Stimulated activated memory B cell treated with anti-CD40 and anti-IgM and Interleukin-4, amounts not matched to agents 10 μg/mL and 1 μg/mL and 100 μg/mL, for 72 hours (primary cell): ENCODE data around the gene TAPBPL.

Experiments
- ATAC-seq: fragments of 150-1000 bp; cut with Tn5 transposase; 2 replicates; pipeline ENCODE4 v1.10.0; 2021
- H3K27ac Mint-ChIP-seq: one replicate; pipeline ENCODE4 v1.8.0; 2022; ENCODE audit warnings: mild to moderate bottlenecking, mixed read lengths
- H3K27me3 Mint-ChIP-seq: one replicate; pipeline ENCODE4 v1.8.0; 2022; ENCODE audit warnings: mixed read lengths
- H3K36me3 Mint-ChIP-seq: one replicate; pipeline ENCODE4 v1.8.0; 2022; ENCODE audit warnings: mixed read lengths
- H3K4me1 Mint-ChIP-seq: one replicate; pipeline ENCODE4 v1.8.0; 2022; ENCODE audit warnings: mixed read lengths
- H3K4me3 Mint-ChIP-seq: one replicate; pipeline ENCODE4 v1.8.0; 2022; ENCODE audit warnings: mild to moderate bottlenecking, moderate library complexity, mixed read lengths
- H3K9me3 Mint-ChIP-seq: one replicate; pipeline ENCODE4 v1.8.0; 2022; ENCODE audit warnings: mixed read lengths

The TAPBPL gene

GRCh38 chr12:6450869-6451347 is 934 bp upstream of the TAPBPL start:
- Mint-ChIP-seq H3K4me3 (peak overlapping the region; percentile 97), H3K4me1 (peaks cover 67% of the 10 kb centered on the region), H3K9me3 (no peaks in the 10 kb centered on the region), H3K27ac (peak overlapping the region; percentile 83), H3K27me3 (no peaks in the 10 kb centered on the region), H3K36me3 (peaks cover 66% of the 10 kb centered on the region)
- ATAC-seq: no peak

DNA sequence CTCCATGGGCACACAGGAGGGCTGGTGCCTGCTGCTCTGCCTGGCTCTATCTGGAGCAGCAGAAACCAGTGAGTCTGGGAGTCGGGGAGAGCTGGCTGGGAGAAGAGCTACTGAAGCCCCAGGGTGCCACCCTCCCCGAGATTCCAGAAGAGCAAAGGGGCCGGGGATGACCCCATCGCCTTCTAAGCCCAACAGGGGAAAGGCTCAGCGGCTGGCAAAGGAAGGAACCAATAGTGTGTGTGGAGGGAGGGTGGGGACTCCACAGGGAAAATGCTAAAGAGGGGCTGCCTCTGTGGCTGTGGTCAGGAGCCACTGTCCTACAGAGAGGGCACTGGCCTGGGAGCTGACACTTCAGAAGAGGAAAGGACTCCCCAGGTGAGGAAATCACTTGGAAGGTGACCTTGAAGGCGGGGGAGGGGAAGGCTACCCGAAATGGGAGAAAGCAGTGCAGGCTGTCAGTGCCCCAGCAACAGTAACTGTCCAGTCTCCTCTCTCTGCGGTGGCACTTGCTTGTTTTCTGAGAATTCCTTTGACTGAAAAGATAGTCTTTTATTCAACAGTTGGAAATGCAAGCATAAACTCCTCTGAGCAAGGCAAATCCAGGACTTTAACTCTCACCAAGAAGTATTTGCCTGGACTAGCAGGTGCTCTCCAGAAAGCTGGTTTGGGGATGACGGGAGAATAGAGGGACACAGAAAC is 552 bp downstream of the TAPBPL start:
- Mint-ChIP-seq H3K4me3 (peak overlapping the region; percentile 97), H3K27ac (peak overlapping the region; percentile 83), H3K27me3 (no peaks in the 10 kb centered on the region), H3K9me3 (no peaks in the 10 kb centered on the region), H3K36me3 (peaks cover 66% of the 10 kb centered on the region), H3K4me1 (peaks cover 68% of the 10 kb centered on the region)
- peak; percentile 17 for ATAC-seq

DNA sequence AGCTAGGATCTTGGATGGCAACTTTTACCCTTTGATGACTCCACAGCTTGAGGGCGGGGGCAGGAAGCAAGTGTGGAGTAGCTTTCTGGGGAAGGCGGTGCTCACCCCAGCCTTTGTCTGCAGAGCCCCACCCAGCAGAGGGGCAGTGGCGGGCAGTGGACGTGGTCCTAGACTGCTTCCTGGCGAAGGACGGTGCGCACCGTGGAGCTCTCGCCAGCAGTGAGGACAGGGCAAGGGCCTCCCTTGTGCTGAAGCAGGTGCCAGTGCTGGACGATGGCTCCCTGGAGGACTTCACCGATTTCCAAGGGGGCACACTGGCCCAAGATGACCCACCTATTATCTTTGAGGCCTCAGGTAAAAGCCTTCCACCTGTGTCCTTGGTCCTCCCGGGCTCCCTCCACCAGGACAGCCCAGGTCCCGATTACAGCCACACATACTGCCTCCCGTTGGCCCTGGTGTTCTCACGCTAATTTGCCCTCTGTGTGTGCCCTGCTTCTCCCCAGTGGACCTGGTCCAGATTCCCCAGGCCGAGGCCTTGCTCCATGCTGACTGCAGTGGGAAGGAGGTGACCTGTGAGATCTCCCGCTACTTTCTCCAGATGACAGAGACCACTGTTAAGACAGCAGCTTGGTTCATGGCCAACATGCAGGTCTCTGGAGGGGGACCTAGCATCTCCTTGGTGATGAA is 1.2 kb downstream of the TAPBPL start:
- Mint-ChIP-seq H3K27ac (peak overlapping the region; percentile 83), H3K27me3 (no peaks in the 10 kb centered on the region), H3K9me3 (no peaks in the 10 kb centered on the region), H3K4me3 (peak overlapping the region; percentile 97), H3K36me3 (peaks cover 65% of the 10 kb centered on the region), H3K4me1 (peaks cover 64% of the 10 kb centered on the region)
- no peak for ATAC-seq

DNA sequence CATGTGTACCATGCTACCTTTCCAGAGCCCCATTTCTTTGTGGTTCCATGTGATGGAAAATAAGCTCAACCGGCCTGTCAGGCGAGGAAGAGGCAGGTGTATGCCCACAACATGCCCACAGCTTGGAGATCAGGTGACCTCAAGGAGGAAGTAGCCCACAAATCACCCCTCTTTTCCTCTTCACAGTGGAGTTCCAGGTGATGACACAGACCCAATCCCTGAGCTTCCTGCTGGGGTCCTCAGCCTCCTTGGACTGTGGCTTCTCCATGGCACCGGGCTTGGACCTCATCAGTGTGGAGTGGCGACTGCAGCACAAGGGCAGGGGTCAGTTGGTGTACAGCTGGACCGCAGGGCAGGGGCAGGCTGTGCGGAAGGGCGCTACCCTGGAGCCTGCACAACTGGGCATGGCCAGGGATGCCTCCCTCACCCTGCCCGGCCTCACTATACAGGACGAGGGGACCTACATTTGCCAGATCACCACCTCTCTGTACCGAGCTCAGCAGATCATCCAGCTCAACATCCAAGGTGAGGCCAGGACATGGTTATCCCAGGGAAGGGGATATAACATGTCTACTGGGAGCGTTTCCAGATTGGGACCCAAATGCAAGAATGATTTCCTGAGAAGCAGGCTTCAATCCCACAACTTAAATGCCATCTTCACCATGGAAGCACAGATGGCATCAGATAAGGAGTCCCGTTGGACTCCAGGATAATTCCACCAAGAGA is 5.5 kb downstream of the TAPBPL start:
- Mint-ChIP-seq H3K4me3 (peak overlapping the region; percentile 11), H3K4me1 (peaks cover 74% of the 10 kb centered on the region), H3K9me3 (no peaks in the 10 kb centered on the region), H3K36me3 (peaks cover 85% of the 10 kb centered on the region), H3K27me3 (no peaks in the 10 kb centered on the region), H3K27ac (peak overlapping the region; percentile 79)
- no peak for ATAC-seq

DNA sequence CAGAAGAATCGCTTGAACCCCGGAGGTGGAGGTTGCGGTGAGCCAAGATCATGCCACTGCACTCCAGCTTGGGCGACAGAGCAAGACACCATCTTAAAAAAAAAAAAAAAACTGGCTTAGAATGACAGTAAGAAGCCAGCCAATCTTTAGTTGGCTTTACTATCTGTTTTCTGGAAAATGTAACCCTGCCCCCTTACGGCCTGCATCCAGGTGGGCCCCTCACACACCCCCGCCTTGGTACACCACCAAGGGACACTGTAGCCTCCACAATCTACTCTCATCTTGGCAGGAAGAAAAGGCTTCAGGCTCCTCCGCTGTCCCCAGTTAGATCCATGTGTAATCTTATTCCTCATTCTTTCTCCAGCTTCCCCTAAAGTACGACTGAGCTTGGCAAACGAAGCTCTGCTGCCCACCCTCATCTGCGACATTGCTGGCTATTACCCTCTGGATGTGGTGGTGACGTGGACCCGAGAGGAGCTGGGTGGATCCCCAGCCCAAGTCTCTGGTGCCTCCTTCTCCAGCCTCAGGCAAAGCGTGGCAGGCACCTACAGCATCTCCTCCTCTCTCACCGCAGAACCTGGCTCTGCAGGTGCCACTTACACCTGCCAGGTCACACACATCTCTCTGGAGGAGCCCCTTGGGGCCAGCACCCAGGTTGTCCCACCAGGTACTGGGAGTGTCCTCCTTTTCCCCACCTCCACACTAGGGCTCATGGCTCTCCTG is 6.6 kb downstream of the TAPBPL start:
- peak overlapping the region; percentile 8 for H3K4me3 Mint-ChIP-seq
- no peaks in the 10 kb centered on the region for H3K9me3 Mint-ChIP-seq
- ATAC-seq: no peak
- H3K36me3 Mint-ChIP-seq: peaks cover 85% of the 10 kb centered on the region
- H3K4me1 Mint-ChIP-seq: peaks cover 74% of the 10 kb centered on the region
- H3K27ac Mint-ChIP-seq: peak overlapping the region; percentile 79
- H3K27me3 Mint-ChIP-seq: no peaks in the 10 kb centered on the region

DNA sequence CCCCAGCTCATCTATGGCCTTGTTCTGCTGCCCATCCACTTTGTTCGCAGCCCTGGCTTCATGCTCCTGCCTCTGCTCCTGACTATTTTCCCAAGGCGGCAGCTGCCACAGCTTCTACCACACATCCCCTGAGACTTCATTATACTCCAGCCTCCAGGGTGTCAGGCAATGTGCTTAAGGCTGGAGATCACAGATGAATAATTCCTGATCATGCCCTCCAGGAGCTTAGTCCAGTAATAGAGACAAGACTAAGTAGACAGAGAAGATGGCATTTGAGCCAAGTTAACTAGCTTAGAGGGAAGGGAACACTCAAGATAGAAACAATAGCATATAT is 7.1 kb downstream of the TAPBPL start:
- peak overlapping the region; percentile 79 for H3K27ac Mint-ChIP-seq
- peaks cover 75% of the 10 kb centered on the region for H3K4me1 Mint-ChIP-seq
- H3K4me3 Mint-ChIP-seq: no peak overlapping the region

DNA sequence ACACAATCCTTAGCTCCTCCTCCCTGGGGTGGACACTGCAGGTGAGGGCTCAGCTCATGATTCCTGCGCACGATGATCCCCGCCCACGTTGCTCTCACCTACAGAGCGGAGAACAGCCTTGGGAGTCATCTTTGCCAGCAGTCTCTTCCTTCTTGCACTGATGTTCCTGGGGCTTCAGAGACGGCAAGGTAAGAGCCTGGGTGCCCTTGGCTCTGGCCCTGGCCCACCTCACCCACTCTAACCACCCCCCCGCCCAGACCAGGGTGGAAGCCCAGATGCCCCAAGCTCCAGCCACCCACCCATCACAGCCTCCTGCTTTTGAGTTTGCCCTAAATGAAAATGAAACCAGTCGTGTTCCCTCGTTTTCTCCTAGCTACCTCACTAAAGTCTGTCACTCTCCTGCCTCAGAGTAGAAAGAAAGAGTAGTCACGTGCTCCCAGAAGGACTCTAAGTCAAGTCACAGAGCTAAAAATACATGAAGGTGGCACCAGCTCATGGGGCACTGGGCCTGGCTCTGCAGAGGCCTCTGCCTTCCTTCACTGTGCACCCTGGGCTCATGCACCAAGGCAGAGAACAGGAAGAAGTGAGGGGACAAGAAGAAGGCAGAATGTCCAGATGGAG is 9.0 kb downstream of the TAPBPL start:
- Mint-ChIP-seq H3K4me3 (peak overlapping the region; percentile 34), H3K36me3 (peaks cover 87% of the 10 kb centered on the region), H3K27me3 (no peaks in the 10 kb centered on the region), H3K4me1 (peaks cover 89% of the 10 kb centered on the region), H3K9me3 (no peaks in the 10 kb centered on the region), H3K27ac (peak overlapping the region; percentile 94)
- ATAC-seq: peak; percentile 1

More for the DNA sequence above, 7.1 kb downstream of the TAPBPL start:
- ATAC-seq: no peak
- Mint-ChIP-seq H3K9me3 (no peaks in the 10 kb centered on the region), H3K36me3 (peaks cover 85% of the 10 kb centered on the region), H3K27me3 (no peaks in the 10 kb centered on the region)

GRCh38 chr12:6461401-6462233 is 9.8 kb downstream of the TAPBPL start:
- no peaks in the 10 kb centered on the region for H3K9me3 Mint-ChIP-seq
- peaks cover 90% of the 10 kb centered on the region for H3K4me1 Mint-ChIP-seq
- ATAC-seq: peak; percentile 98
- no peaks in the 10 kb centered on the region for H3K27me3 Mint-ChIP-seq
- peak overlapping the region; percentile 55 for H3K4me3 Mint-ChIP-seq
- peak overlapping the region; percentile 94 for H3K27ac Mint-ChIP-seq
- peaks cover 91% of the 10 kb centered on the region for H3K36me3 Mint-ChIP-seq

- Mint-ChIP-seq H3K4me3 (peak overlapping the region; percentile 55), H3K27ac (peak overlapping the region; percentile 94), H3K9me3 (peaks cover 4% of the 10 kb centered on the region), H3K36me3 (peaks cover 91% of the 10 kb centered on the region), H3K27me3 (no peaks in the 10 kb centered on the region), H3K4me1 (peaks cover 90% of the 10 kb centered on the region)
- ATAC-seq: peak; percentile 35
Observed at GRCh38 chr12:6462234-6462995, 10.6 kb downstream of the TAPBPL start.

- H3K36me3 Mint-ChIP-seq: peaks cover 92% of the 10 kb centered on the region
- no peaks in the 10 kb centered on the region for H3K27me3 Mint-ChIP-seq
- H3K4me1 Mint-ChIP-seq: peaks cover 94% of the 10 kb centered on the region
- peak overlapping the region; percentile 94 for H3K27ac Mint-ChIP-seq
- H3K4me3 Mint-ChIP-seq: peak overlapping the region; percentile 10
- peaks cover 4% of the 10 kb centered on the region for H3K9me3 Mint-ChIP-seq
- no peak for ATAC-seq
Observed at GRCh38 chr12:6463216-6463615, 11.4 kb downstream of the TAPBPL start.

GRCh38 chr12:6463858-6464257 is 12.0 kb downstream of the TAPBPL start:
- no peak for ATAC-seq
- Mint-ChIP-seq H3K4me3 (no peak overlapping the region), H3K4me1 (peaks cover 94% of the 10 kb centered on the region), H3K27me3 (no peaks in the 10 kb centered on the region), H3K36me3 (peaks cover 89% of the 10 kb centered on the region), H3K27ac (peak overlapping the region; percentile 94), H3K9me3 (peaks cover 4% of the 10 kb centered on the region)

- Mint-ChIP-seq H3K36me3 (peaks cover 83% of the 10 kb centered on the region), H3K9me3 (peaks cover 4% of the 10 kb centered on the region), H3K4me3 (no peak overlapping the region), H3K27ac (peak overlapping the region; percentile 94), H3K27me3 (no peaks in the 10 kb centered on the region), H3K4me1 (peaks cover 95% of the 10 kb centered on the region)
- ATAC-seq: no peak
Observed at GRCh38 chr12:6464531-6464930, 12.7 kb downstream of the TAPBPL start.

DNA sequence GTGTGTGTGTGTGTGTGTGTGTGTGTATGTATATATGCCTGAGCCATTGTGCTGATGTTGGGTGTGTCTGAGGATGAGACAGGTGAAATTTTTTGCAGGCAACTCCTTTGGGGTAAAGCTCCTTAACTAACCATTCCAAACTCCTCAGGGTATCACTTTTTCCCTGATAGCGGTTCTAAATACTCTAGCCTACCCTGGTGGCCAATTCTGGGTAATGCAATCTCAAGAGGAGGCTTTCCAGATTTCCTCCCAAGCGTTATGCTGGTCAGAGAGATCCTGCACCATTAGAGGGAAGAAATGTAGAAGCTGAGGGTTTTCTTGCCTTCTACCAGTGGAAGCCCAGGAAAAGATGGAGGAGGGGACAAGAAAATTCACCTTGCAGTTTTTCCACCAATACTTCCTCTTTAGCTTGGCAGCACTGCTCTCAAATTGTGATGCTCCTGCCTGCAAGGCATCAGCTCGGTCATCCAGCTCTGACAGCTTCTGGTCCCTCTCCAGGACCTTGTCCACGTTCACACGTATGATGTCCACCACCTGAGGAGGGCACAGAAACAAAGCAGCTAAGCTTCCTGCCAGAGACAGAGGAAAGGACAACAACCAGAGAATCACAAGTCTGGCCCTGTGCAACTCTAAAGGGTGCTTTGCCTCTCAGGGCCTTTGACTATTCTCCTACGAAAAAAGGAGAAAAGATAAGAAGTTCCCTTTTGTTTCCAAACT is 13.8 kb downstream of the TAPBPL start:
- Mint-ChIP-seq H3K27ac (peak overlapping the region; percentile 82), H3K4me1 (peaks cover 89% of the 10 kb centered on the region), H3K36me3 (peaks cover 75% of the 10 kb centered on the region), H3K4me3 (peak overlapping the region; percentile 9), H3K9me3 (peaks cover 4% of the 10 kb centered on the region), H3K27me3 (no peaks in the 10 kb centered on the region)
- ATAC-seq: no peak
